ENCODE data around the gene MAPK10.
A peak's percentile ranks its signal among the peaks of the same experiment; 100 is the strongest.

The MAPK10 gene

DNA sequence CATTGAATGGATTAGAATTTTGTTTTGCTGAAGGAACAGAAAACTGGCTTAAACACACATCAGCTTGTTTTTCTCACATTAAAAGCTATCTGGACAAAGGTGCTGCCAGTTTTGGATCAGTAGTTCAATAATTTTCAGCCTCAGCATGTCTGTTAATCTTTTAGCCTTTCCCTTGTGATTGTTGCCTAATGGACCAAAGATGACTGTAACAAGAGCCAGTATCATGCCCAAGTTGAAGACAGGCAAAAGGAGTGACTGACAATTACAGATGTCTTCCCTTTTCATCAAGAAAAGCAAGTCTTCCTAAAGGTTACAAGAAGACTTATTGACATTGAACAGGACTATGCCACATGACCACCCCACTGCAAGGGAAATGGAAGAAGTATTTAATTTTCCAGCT is 419.7 kb downstream of the MAPK10 start:
- Histone ChIP-seq H4K20me1 (ENCODE audit: insufficient read depth, low read length, poor library complexity, severe bottlenecking) (no peaks in the 10 kb centered on the region), H2AFZ (ENCODE audit: low read length) (peak overlapping the region; percentile 49), H3K9ac (ENCODE audit: low read depth, low read length, poor library complexity, severe bottlenecking) (peak overlapping the region; percentile 74), H3K4me2 (ENCODE audit: low read depth, low read length, poor library complexity, severe bottlenecking) (peak overlapping the region; percentile 25), H3K36me3 (ENCODE audit: insufficient read depth, low read length) (no peaks in the 10 kb centered on the region), H3F3A (ENCODE audit: low read depth) (no peaks in the 10 kb centered on the region), H3K27me3 (ENCODE audit: insufficient read depth, low read length, poor library complexity, severe bottlenecking) (no peaks in the 10 kb centered on the region), H3K79me2 (ENCODE audit: insufficient read depth, low read length) (peaks cover 4% of the 10 kb centered on the region; the same call in 1 of the 2 replicates), H3K9me3 (ENCODE audit: insufficient read depth, low read depth, low read length) (no peaks in the 10 kb centered on the region), H3K4me1 (ENCODE audit: insufficient read depth, low read length, poor library complexity, severe bottlenecking) (peaks cover 75% of the 10 kb centered on the region), H3K9me2 (replicated peaks; ENCODE audit: low read depth, low read length) (no peaks in the 10 kb centered on the region), H3K4me3 (ENCODE audit: low read length, poor library complexity, severe bottlenecking) (no peak overlapping the region)
- TF ChIP-seq, protein P1, sequence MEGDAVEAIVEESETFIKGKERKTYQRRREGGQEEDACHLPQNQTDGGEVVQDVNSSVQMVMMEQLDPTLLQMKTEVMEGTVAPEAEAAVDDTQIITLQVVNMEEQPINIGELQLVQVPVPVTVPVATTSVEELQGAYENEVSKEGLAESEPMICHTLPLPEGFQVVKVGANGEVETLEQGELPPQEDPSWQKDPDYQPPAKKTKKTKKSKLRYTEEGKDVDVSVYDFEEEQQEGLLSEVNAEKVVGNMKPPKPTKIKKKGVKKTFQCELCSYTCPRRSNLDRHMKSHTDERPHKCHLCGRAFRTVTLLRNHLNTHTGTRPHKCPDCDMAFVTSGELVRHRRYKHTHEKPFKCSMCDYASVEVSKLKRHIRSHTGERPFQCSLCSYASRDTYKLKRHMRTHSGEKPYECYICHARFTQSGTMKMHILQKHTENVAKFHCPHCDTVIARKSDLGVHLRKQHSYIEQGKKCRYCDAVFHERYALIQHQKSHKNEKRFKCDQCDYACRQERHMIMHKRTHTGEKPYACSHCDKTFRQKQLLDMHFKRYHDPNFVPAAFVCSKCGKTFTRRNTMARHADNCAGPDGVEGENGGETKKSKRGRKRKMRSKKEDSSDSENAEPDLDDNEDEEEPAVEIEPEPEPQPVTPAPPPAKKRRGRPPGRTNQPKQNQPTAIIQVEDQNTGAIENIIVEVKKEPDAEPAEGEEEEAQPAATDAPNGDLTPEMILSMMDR (conservative IDR thresholded peaks at IDR 0.05; ENCODE audit: low read length) = no peak
- TF ChIP-seq EZH2phosphoT487 (IDR thresholded peaks at IDR 0.05; ENCODE audit: borderline replicate concordance) = no peak

Measured in Loucy (cell line).